HG02884 (cell line): ENCODE results near the gene FOXO4.
"Not testable (repeated sequence)": the region's sequence is repeated elsewhere in the genome, so short reads cannot be mapped to it uniquely, and the experiment has no call there.

Experiments
- ATAC-seq: cut with Tn5 transposase; IDR thresholded peaks from one replicate; pipeline ENCODE4 v1.9.1; 2021; ENCODE audit warnings: mild to moderate bottlenecking, moderate library complexity; ENCODE audit not compliant: unreplicated experiment

Gene FOXO4, protein sequence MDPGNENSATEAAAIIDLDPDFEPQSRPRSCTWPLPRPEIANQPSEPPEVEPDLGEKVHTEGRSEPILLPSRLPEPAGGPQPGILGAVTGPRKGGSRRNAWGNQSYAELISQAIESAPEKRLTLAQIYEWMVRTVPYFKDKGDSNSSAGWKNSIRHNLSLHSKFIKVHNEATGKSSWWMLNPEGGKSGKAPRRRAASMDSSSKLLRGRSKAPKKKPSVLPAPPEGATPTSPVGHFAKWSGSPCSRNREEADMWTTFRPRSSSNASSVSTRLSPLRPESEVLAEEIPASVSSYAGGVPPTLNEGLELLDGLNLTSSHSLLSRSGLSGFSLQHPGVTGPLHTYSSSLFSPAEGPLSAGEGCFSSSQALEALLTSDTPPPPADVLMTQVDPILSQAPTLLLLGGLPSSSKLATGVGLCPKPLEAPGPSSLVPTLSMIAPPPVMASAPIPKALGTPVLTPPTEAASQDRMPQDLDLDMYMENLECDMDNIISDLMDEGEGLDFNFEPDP

DNA sequence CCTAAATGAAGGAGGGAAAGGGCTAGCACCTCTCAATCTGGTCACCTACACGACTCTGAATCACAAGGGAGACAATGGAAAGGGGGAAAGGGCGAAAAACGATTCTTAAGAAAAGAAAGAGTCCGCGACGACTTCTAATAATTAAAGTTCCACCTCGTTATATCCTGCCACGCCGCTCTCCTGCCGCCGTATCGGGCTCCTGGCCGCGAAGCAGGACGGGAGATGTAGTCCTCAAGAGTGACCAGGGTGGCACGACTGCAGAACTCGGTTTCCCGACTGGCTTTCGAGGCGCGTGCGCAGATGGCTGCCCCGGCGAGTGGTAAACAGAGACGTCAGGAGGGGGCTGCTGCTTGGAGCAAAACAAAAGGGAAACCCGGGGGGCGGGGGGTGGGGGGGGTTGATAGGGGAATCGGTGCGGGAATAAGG lies at the start of gene FOXO4:
Gene FOXO4 (plus strand): TSS at position 297 of the 426 bp plus-strand sequence. CDS start 678 bp downstream, outside the sequence.
- ATAC-seq, result peak; percentile 83

DNA sequence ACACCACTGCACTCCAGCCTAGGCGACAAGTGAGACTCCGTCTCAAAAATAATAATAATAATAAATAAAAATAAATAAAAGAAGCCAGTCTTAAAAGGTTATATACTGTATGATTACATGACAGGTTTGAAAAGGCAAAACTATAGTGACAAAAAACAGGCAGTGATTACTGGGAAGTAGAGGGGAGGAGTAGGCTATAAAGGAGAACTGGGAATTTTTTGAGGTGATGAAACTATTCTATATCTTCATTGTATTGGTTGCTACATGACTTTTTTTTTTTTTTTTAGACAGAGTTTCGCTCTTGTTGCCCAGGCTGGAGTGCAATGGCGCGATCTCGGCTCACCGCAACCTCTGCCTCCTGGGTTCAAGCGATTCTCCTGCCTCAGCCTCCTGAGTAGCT lies 47.8 kb upstream of the FOXO4 start:
- ATAC-seq, result not testable (repeated sequence)

DNA sequence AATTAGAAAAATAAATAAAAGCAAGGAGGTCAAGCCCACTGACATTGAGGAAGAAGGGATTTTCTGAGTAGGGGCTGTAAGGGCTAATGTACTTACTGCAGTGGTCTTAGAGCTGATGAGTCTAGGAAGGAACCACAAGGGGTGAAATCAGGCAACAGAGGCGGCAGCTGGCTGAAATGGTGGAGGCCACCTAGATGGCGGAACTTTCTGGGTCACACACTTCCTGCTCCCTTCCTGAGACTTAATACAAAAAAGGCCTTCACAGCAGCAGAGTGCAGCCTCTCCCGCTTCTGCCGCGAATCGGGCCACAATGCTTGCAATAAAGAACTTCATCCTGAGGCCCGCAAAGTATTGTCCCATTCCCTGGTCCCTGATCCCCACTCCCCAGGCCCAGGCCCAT lies 42.9 kb upstream of the FOXO4 start:
- ATAC-seq, result peak; percentile 7

DNA sequence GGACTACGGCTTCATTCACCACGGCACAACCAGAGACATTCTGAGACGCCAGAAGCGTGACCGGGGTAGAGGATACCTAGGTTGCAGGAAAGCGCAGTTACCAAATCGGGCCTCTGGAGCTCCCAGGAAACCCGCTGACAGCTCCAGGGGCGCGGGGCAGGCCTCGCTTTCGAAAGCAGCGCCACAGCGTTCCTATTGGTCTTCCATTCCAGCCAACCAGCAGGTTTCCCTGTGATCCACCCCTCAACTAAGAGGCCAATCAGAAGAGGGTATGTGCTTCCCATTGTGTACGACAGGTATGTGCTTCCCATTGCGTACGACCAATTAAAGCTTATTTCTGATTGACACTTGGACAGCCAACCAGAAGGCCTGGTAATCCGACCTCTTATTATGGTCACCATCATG lies 42.4 kb upstream of the FOXO4 start:
- ATAC-seq, result peak; percentile 90

DNA sequence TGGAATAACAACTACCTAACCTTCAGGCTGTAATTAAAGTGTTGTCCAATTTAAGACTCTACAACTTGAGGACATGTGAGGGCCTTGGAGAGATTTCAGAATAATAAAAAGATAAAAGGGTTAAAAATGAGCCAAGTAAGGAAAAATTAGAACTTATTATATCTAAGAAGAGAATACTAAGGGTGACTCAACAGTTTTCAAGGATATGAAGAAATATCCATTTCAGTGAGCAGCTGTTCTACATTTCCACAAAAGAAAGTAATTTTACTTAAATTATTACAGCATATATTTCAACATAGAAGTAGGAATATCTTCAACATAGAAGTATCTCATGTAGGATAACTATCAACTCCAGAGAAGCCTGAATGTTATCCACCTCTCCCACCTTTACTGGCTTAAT lies 38.8 kb upstream of the FOXO4 start:
- ATAC-seq, result no peak

DNA sequence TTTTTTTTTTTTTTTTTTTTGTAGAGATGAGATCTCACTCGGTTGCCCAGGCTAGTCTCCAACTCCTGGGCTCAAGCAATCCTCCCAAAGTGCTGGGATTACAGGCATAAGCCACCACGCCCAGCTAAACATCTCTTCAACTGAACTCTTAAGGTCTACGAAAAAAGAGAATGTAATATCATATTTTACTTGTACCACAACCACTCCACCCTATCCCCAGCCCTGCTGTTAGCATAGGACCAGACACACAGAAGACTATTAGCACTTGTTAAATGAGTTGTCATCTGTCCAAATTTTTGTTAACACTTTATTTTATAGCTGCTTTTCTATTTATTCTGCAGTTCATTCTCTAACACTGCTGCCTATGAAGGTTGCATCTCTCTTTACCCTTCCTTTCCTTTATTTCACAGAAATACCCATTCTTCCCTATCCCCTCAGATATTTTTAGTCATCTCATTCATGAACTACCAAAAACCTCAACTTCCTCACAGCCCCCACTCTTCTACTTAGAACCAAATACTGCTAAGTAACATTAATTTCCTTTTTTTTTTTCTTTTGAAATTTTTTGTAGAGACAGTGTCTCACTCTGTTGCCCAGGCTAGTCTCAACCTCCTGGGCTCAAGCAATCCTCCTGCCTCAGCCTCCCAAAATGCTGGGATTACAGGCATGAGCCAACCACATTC lies 37.7 kb upstream of the FOXO4 start:
- ATAC-seq, result no peak

DNA sequence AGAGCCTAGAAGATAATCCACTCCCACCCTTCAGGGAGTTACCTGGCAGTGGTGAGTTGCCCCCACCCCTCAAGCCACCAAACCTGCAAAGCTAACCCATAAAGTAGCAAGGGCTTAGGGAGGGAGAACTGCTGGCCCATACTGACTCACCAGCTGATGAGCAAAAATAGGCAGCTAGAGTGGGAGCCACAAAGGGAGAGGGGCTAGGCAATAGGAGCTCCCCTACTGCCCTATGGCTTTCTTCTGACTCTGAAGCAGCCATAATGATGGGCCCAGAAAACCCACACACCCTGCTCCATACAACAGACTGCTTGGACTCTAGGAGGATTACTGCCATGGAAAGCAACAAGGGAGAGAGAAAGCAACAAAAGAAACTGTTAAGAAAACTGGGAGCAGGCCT lies 35.5 kb upstream of the FOXO4 start:
- no peak for ATAC-seq

DNA sequence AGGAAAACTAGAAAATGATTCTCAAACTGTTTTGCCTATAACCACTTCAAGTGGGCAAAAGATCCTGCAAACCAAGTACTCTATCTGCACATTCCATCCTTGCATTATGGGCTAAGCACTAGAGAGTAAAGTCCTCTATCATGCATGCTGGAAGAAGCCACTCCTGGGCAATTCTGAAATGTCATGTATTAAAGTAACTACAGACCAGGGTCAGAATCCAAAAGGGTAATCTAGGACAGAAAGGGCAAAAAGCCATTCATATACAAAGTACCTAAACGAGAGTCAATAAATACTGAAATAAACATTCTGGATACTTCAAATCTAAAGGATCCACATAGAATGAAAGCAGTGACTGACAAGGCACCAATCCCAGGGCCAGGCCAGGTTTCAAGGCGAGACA lies 28.6 kb upstream of the FOXO4 start:
- ATAC-seq, result no peak

DNA sequence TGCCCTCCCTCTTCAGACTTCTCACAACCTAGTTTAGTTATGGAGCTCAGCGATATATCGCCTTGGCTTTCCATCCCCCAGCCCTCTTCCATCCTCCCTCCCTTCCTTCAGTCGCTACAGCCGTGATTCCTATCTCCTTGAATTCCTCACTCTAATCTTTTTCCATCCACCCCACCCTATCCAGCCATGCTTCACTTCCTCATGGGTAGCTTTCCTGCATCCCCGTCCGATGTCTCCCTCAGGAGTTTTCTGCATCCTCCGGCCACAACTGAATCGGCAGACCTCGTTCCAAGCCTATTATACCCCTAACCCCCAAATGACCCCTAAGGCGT lies 28.0 kb upstream of the FOXO4 start:
- no peak for ATAC-seq

DNA sequence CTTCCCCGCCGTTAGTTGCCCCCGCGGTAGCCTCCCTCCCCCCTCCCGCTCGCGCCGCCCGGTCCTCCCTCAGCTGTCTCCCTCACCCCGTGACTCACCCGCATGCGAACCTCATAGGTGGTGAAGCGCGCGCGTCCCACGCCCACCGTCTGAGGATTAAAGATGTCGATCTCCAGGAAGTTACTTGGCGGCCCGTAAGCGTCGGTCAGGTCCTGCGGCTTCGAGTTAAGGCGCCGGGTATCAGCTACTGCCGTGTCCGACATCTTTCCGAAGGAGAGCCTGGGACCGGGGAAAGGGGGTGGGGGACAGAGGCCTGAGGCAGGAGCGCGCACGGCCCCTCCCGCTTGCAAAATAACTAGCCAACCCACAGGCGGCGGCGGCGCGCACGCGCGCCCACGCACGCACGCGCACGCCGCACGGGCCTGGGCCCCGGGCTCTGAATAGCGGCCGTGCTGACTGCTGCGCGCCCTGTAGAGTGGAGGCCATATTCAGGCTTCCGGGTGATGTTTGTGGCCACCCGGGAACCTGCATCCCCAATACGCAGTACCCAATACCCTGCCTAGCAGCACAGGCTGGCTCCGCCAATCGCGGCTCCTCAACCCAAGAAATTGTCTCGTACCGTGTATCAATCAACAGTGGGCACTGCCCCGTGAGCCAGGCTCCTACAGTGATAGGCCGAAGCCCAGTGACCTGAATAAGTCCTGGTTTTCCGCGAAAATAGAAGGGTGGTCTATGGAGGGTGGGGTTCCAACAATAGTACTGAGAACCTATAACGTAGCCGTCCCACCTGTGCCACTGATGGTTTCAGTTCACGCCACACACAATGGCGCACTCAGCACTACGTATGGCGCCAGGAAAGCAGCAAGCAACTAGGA lies 27.4 kb upstream of the FOXO4 start, which contains the start of gene SNX12:
Gene SNX12 (minus strand): TSS at position 291 of the 875 bp plus-strand sequence. CDS start 28 bp downstream, at position 263.
- peak; percentile 96 for ATAC-seq

DNA sequence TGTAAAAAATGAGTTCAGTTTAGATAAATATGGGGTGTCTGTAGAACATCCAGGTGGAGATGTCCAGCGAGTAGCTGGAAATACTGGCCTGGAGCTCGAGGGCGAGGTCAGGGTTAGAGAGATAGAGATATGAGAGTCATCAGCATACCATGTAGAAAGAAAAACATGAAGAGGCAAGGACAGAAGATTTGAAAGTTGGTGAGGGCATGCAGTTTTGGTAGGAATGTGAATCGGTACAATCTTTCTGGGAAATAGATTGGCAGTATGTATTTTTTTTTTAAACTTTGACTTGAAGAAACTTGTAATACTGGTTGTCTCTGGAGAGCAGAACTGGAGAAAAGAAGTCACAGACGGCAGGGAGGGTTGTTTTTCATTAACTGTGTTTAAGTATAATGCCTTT lies 25.1 kb upstream of the FOXO4 start:
- ATAC-seq, result no peak

DNA sequence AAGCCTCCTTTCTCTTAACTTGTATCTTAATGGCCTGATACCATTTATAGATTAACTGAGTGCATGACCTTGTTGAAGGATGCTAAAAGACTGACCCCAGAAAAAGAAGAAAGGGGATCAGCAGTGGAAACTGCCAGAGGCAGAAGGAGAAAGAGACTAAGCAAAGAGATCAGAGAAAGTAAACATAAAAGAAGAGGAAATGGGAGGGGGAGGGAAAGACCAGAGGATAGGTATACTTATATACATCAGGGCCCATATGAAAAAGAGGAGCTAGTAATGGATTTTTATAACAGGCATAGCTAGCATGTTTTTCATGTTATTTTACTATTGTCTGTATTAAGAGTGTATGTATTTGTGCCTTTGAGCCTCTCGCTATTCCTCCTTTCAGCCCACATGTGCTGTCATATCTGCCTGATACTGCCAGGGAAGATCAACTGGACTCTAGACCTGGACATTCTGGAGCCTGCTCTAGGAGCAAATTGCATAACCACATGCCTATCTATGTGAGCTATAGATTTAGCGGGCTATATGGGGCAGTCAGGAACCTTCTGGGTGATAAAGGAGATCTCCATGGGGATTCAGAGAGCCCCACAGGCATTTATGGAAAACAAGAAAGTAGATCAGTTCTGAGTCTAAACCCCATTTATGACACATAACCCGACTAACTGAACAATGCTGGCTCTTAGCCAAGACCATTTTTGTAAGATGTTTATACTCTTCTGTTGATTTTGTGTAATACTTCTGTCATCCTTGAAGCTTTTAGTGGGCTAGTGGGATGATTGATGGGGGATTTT lies 14.1 kb upstream of the FOXO4 start:
- ATAC-seq, result no peak

DNA sequence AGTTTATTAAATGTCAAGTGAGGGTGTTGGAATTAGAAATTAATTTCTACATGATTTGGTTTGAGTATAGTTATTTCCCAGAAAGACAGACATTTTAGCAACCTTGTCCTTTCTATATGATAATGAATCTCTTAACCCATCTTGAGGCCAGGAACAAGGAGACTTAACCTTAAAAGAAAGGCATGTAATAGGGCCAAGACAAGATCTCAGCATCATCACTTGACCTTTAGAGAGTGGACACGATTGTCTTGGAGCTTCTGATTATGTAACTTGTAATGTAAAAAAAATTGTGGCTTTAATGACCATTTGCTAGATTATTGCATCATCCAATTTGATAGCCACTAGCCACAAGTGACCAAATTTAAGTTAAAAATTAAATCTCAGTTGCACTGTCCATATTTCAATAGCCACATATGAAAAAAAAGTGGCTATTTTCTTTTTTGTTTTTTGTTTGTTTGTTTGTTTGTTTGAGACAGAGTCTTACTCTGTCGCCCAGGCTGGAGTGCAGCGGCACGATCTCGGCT lies 13.5 kb upstream of the FOXO4 start:
- no peak for ATAC-seq

DNA sequence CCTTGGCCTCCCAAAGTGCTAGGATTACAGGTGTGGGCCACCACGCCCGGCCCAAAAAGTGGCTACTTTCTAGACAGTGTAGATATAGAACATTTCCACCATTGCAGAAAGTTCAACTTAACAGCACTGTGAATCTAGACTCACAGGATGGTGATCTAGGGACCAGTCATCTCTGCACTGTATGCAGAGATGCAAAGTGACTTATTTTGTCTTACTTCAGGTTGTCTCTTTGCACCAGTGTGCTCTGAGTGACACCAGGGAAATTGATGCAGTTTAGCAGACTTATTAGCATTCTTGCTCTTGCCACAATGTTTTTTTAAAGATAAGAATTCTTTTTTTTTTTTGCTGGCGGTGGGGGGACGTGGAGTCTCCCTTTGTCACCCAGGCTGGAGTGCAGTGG lies 12.8 kb upstream of the FOXO4 start:
- ATAC-seq, result no peak

DNA sequence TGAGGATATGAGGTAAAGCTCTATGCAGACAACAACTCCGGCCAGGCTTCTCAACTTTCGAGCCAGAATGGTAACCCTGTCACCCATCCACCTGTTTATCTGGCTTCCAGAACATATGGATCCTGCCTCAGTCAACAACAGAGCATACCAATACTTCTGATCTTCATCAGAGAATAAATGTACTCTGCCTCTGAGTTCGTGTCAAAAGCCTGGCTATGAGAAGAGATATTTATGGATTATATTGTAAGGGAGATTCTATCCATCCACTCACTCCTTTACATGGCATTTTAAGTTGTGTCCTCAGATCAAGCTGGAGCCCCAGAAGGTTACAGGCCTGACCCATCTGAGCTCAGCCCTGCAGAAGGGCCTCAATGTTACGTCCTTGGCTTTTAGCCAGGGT lies 9.8 kb upstream of the FOXO4 start:
- no peak for ATAC-seq

DNA sequence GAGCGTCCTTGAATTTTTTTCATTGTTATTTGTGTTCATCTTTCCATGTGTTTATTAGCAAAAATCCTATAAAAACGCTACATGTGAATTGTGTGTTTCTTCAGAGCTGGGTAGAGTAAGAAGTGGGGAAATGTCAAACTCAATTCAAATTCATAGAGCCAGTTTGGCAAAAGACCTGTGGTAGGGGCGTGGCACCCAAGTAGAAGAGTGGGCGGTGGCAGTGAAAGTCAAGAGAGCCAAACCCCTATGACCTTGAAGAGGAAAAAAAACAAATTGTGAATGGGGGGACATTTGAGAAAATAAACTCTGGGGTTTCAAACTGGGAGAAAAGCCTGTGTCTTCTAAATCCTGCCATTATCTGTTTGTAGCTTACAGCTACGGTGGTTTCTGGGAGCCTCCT lies 4.4 kb upstream of the FOXO4 start:
- ATAC-seq, result no peak

DNA sequence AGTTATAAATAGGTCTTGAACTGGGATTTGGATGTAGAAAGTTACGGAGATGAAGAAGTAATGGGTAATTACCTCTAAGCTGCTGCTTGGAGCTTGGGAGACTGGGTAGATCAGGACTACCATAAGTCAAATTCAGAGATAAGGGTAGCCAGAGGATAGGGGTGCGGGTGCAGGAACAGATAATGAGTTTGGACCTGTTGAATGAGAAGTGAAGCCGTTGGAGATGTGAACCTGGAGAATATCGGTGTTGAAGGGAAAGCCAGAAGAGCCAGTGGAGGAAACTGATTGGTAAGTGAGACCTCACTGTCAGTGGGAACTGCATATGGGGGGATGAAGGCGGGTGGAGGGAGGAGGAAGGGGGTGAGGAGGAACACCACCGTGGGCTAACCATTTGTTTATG lies 618 bp upstream of the FOXO4 start:
- ATAC-seq, result no peak

DNA sequence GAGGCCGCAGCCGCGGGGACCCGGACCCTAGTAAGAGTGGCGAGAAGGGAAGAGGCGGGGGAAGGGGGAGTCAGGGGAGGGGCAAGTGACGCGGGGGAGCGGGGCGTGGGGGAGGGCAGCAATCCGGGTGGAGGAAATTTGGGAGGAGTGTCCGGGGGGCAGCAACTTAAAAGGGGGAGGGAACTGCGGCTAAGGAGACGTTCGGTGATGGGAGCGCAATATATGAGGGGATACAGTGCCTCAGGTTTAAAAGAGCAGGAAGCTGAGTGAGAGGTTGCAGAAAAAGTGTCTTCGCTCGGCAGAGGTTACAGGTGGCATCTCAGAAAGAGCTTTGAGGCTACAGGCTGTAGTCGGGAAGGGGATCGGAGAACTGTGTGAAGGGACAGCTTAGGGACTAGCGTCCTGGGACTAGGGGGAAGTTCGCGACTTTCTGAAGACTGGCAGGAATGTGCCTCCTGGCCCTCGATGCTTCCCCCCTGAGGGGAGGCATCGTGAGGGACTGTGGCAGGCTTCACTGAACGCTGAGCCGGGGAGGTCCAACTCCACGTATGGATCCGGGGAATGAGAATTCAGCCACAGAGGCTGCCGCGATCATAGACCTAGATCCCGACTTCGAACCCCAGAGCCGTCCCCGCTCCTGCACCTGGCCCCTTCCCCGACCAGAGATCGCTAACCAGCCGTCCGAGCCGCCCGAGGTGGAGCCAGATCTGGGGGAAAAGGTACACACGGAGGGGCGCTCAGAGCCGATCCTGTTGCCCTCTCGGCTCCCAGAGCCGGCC lies 519 bp downstream of the FOXO4 start:
- no peak for ATAC-seq

DNA sequence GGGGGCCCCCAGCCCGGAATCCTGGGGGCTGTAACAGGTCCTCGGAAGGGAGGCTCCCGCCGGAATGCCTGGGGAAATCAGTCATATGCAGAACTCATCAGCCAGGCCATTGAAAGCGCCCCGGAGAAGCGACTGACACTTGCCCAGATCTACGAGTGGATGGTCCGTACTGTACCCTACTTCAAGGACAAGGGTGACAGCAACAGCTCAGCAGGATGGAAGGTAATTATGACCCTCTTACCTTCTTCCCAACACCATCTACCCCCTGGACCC lies 1.0 kb downstream of the FOXO4 start:
- ATAC-seq, result no peak

DNA sequence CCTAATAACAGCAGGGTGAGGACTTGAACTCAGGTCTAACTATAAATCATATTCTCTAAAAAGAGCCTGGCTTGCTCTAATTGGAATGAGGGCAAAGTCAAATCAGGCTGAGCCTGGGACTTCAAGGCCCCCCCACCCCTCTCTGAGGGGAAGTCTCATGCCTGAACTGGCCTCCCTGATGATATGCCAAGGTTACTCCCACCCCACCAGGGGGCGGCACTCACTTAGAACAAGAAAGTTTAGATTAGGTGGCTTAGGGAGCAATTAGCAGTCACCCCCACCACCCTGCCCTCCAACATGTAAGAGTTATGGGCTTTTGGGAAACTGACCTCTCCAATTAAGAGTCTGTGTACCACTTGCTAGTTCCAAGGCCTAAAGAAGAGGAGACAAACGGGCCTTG lies 2.7 kb downstream of the FOXO4 start:
- ATAC-seq, result no peak
